Measurements from ENCODE around the gene CIPC.

DNA sequence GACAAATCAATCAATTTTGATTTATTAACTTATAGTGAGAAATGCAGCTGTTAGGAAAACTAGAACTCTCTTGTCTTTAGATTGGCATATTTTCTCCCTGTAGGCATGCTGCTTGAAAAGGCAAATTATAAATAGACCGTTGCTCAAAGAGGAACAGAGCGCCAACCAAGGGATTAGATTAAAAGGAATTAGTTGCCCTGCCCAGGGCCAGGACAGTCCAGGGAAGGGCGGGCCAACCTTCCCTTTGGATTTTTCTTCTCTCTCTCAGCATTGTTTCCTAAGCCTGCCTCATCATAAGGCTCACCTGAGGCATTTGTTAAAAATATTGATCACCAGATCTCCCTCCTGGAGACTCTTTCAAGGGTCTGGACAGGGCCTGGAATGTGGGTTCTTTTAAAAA lies 8.6 kb downstream of the CIPC start:
- no peak for TF ChIP-seq CTCF (IDR thresholded peaks at IDR 0.05; ENCODE audit: borderline replicate concordance, extremely low read depth, low read length, poor library complexity, severe bottlenecking)
- no peak for TF ChIP-seq EZH2 (IDR thresholded peaks at IDR 0.05; ENCODE audit: borderline replicate concordance, low read depth, low read length, severe bottlenecking)
